Measurements from ENCODE around the gene PSD4. TPM values are rescaled to one million over a fixed set of nuclear protein-coding genes. Genes with fewer than 3 reads are reported as not detected.

PSD4 gene
- total RNA-seq, 2 experiments from 2014 or later, result 96.5 to 101 TPM

DNA sequence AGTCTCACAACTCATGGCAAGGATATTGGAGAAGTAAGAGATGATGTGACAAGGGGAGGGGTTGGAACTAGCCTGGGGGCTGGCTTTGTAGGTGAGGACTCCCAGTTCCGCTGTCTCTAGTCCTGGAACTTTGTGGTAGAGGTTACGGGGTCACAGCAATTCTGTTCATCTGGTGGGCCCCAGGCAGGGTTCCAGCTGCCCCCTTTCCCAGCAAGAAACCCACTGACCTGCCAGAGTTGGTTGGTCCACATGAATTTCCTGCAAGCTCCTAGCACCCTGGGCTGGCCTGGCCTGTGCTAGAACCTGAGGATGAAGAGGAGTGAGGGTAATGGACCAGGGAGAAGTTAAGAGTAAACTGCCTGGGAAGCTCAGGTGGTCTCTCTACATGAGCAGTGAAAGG, 41.3 kb downstream of the PSD4 start:
- intact Hi-C loops (cut with DNase I, micrococcal nuclease), result no loop called here
- no peak overlapping the region for H3K27ac Mint-ChIP-seq

DNA sequence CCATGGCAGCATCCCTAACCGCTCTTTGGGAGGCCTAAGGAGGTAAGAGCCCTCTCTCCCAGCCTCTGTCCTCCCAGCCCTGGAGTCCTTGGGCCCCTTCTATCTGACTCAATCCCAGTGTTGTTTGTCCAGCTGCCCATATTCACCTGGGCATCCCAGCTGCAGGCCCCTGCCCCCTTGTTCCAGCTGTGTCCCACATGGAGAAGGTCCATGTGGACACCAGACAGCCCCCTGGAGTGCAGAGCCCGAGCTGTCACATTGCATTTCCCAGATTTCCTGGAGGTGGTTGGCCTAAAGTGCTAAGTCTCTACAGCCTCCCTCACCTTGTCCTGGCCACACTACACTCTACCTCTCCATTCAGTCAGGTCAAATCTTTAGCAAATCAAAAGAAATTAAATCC, 42.5 kb downstream of the PSD4 start:
- DNase-seq (no peak), ATAC-seq (ENCODE audit: poor library complexity) (no peak)
- POLR2A ChIA-PET, result no interaction called here
- H3K27me3 Mint-ChIP-seq, result no peaks in the 10 kb centered on the region
- no peak overlapping the region for H3K4me3 Mint-ChIP-seq
- no peaks in the 10 kb centered on the region for H3K9me3 ChIP-seq (ENCODE audit: control insufficient read depth in 1 of 2, insufficient read depth in 1 of 2, low read length in 2 of 2)
- H3K27ac Mint-ChIP-seq, result no peak overlapping the region
- peaks cover 13% of the 10 kb centered on the region for H3K4me1 ChIP-seq (ENCODE audit: insufficient read depth, low read length)
- CTCF ChIA-PET, result no interaction called here
- H3K36me3 Mint-ChIP-seq (ENCODE audit: low read depth), result no peaks in the 10 kb centered on the region
- H3K27ac ChIP-seq (ENCODE audit: low read depth in 1 of 2, low read length in 2 of 2), result no peak overlapping the region
- no peaks in the 10 kb centered on the region for H3K9me3 Mint-ChIP-seq
- intact Hi-C loops (cut with DNase I, micrococcal nuclease), result no loop called here
- H3K4me3 ChIP-seq (ENCODE audit: low read length), result no peak overlapping the region
- no peaks in the 10 kb centered on the region for H3K36me3 ChIP-seq (ENCODE audit: insufficient read depth, low read length)
- H3K27me3 ChIP-seq (ENCODE audit: control insufficient read depth in 1 of 2, insufficient read depth in 2 of 2, low read length in 2 of 2), result no peaks in the 10 kb centered on the region
- TF ChIP-seq, protein P1, sequence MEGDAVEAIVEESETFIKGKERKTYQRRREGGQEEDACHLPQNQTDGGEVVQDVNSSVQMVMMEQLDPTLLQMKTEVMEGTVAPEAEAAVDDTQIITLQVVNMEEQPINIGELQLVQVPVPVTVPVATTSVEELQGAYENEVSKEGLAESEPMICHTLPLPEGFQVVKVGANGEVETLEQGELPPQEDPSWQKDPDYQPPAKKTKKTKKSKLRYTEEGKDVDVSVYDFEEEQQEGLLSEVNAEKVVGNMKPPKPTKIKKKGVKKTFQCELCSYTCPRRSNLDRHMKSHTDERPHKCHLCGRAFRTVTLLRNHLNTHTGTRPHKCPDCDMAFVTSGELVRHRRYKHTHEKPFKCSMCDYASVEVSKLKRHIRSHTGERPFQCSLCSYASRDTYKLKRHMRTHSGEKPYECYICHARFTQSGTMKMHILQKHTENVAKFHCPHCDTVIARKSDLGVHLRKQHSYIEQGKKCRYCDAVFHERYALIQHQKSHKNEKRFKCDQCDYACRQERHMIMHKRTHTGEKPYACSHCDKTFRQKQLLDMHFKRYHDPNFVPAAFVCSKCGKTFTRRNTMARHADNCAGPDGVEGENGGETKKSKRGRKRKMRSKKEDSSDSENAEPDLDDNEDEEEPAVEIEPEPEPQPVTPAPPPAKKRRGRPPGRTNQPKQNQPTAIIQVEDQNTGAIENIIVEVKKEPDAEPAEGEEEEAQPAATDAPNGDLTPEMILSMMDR (IDR thresholded peaks at IDR 0.05), result no peak
- peaks cover 22% of the 10 kb centered on the region for H3K4me1 Mint-ChIP-seq (ENCODE audit: low read depth)

More for the DNA sequence above, 41.3 kb downstream of the PSD4 start:
- ATAC-seq (ENCODE audit: poor library complexity) (no peak), DNase-seq (no peak)
- Histone ChIP-seq H3K27me3 (ENCODE audit: control insufficient read depth in 1 of 2, insufficient read depth in 2 of 2, low read length in 2 of 2) (no peaks in the 10 kb centered on the region), H3K9me3 (ENCODE audit: control insufficient read depth in 1 of 2, insufficient read depth in 1 of 2, low read length in 2 of 2) (no peaks in the 10 kb centered on the region), H3K4me3 (ENCODE audit: low read length) (no peak overlapping the region), H3K36me3 (ENCODE audit: insufficient read depth, low read length) (no peaks in the 10 kb centered on the region), H3K4me1 (ENCODE audit: insufficient read depth, low read length) (peaks cover 13% of the 10 kb centered on the region), H3K27ac (ENCODE audit: low read depth in 1 of 2, low read length in 2 of 2) (no peak overlapping the region)
- no peaks in the 10 kb centered on the region for H3K36me3 Mint-ChIP-seq (ENCODE audit: low read depth)
- TF ChIP-seq, protein P1 (IDR thresholded peaks at IDR 0.05), result no peak
- peaks cover 22% of the 10 kb centered on the region for H3K4me1 Mint-ChIP-seq (ENCODE audit: low read depth)
- no peak overlapping the region for H3K4me3 Mint-ChIP-seq
- H3K27me3 Mint-ChIP-seq, result no peaks in the 10 kb centered on the region
- no peaks in the 10 kb centered on the region for H3K9me3 Mint-ChIP-seq
- ChIA-PET POLR2A (no interaction called here), CTCF (no interaction called here)

DNA sequence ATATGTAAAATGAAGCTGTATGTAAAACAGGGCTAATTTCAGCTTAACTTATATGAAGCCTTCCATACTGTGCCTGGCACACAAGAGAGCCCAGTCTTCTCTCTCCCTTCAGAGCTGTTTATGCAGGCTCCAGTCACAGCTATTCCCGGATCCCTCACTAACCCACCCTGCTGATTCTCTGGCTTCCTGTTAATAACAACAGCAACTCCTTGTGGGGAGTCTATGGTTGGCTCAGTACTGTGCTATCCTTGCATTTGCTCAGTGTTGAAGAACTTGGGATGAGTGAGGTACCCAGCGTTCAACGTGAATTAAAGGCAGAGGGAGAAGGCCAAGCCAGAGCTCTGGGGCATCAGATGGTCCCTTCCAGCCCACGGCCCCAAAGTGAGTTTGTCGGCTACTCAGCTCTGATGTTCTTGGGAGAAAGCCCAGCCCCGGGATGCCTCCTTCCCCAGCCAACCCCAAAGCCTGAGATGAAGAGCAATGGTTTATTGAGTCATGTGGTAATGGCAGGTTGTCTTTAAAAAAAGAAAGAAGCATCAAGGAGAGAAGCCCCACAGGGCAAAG, 43.2 kb downstream of the PSD4 start:
- Histone ChIP-seq H3K9me3 (ENCODE audit: control insufficient read depth in 1 of 2, insufficient read depth in 1 of 2, low read length in 2 of 2) (no peaks in the 10 kb centered on the region), H3K4me1 (ENCODE audit: insufficient read depth, low read length) (peaks cover 13% of the 10 kb centered on the region), H3K27me3 (ENCODE audit: control insufficient read depth in 1 of 2, insufficient read depth in 2 of 2, low read length in 2 of 2) (peaks cover 0 to under 1% of the 10 kb centered on the region in 2 experiments), H3K27ac (ENCODE audit: low read depth in 1 of 2, low read length in 2 of 2) (no peak overlapping the region), H3K36me3 (ENCODE audit: insufficient read depth, low read length) (no peaks in the 10 kb centered on the region), H3K4me3 (ENCODE audit: low read length) (no peak overlapping the region)
- ATAC-seq (ENCODE audit: poor library complexity) (no peak), DNase-seq (no peak)
- H3K36me3 Mint-ChIP-seq (ENCODE audit: low read depth), result no peaks in the 10 kb centered on the region
- H3K27me3 Mint-ChIP-seq, result no peaks in the 10 kb centered on the region
- H3K27ac Mint-ChIP-seq, result no peak overlapping the region
- ChIA-PET CTCF (no interaction called here), POLR2A (no interaction called here)
- no peak overlapping the region for H3K4me3 Mint-ChIP-seq
- TF ChIP-seq, protein P1 (IDR thresholded peaks at IDR 0.05), result no peak
- H3K4me1 Mint-ChIP-seq (ENCODE audit: low read depth), result peaks cover 22% of the 10 kb centered on the region
- no peaks in the 10 kb centered on the region for H3K9me3 Mint-ChIP-seq
- intact Hi-C loops (cut with DNase I, micrococcal nuclease), result no loop called here

Measured in CD4-positive, alpha-beta T cell (primary cell).